ENCODE data around the gene TMIGD2.
A peak's percentile ranks its signal among the peaks of the same experiment; 100 is the strongest.
"Not testable (repeated sequence)": the region's sequence is repeated elsewhere in the genome, so short reads cannot be mapped to it uniquely, and the experiment has no call there.

The TMIGD2 gene

DNA sequence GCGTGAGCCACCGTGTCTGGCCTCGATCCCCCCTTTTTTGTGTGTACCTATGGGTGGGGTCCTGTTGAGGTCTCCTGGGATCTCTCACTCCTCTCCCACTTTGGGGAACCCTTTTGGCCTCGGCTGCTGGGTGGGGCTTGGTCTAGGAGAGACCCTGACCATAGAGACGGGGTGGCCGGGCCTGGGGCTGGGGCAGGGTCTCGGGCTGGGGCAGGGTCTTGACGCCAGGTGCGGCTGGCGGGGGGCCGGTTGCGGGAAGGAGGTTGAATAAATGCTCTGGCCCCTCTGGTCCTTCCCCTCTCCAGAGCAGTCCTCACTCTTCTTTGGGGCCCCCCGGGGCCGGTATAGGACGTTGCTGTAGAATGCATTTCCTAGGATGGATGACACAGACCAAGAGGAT, 9.7 kb downstream of the TMIGD2 start:
- H3K36me3 Mint-ChIP-seq: no peaks in the 10 kb centered on the region
- no peaks in the 10 kb centered on the region for H3K27me3 Mint-ChIP-seq
- H3K9me3 Mint-ChIP-seq (ENCODE audit: low read depth): no peaks in the 10 kb centered on the region
- H3K27ac Mint-ChIP-seq: no peak overlapping the region
- no peak overlapping the region for H3K4me3 Mint-ChIP-seq
- H3K4me1 Mint-ChIP-seq (ENCODE audit: low read depth): peaks cover 6% of the 10 kb centered on the region

DNA sequence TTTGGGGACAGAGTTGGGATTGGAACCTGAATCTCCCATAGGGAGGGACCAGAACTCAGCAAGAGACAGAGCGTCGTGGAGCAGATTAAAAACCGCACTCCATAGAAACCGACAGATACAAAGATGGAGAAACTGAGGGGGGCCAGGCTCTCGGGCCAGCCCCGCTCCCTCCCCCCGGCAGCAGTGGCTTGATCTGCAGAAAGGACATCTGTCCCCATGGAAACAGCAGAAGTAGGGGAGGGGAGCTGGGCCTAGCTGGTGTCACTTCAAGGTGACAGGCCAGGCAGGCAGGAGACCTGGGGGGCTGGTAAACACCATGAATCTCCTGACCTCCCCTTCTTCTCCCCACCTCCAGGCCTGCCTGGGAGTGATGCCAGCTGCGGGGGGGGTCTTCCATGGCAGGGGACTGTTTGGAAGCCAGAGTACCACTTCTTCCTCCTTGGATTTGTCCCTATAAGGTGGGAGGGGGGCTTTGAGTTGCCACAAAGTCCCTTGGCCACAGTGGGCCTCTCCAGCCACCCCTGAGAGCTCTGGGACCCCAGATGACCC, 10.9 kb downstream of the TMIGD2 start:
- H3K4me3 Mint-ChIP-seq: no peak overlapping the region
- H3K36me3 Mint-ChIP-seq: no peaks in the 10 kb centered on the region
- no peaks in the 10 kb centered on the region for H3K4me1 Mint-ChIP-seq (ENCODE audit: low read depth)
- no peaks in the 10 kb centered on the region for H3K9me3 Mint-ChIP-seq (ENCODE audit: low read depth)
- H3K27me3 Mint-ChIP-seq: no peaks in the 10 kb centered on the region
- H3K27ac Mint-ChIP-seq: no peak overlapping the region

DNA sequence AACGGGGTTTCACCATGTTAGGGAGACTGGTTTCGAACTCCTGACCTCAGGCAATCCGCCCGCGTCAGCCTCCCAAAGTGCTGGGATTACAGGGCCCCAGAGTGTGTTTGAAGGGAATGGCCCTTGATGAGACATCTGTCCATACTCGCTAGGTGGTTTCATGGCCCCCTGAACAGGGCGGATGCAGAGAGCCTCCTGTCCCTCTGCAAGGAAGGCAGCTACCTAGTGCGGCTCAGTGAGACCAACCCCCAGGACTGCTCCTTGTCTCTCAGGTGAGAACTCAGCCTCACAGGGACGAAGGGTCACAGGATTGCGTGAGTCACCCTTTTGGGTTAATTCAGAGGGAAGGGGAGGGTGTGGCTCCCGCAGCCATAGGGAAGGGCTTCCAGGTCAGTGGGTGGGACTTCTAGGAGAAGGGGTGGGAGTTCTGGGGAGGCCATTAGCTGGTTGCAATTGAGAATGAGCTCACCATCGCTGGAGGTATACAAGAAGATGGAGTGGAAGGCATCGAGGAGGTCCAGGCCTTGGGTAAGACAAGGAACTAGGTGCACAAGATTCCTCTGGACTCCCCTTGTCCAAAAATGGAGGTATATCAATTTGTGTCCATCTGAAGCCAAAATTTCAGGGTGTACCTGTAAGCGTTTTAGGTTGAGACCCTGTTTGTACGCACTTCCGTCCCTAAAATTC, 14.0 kb downstream of the TMIGD2 start:
- Mint-ChIP-seq H3K4me3 (no peak overlapping the region), H3K9me3 (ENCODE audit: low read depth) (no peaks in the 10 kb centered on the region), H3K36me3 (no peaks in the 10 kb centered on the region), H3K27me3 (no peaks in the 10 kb centered on the region), H3K27ac (no peak overlapping the region), H3K4me1 (ENCODE audit: low read depth) (no peaks in the 10 kb centered on the region)

DNA sequence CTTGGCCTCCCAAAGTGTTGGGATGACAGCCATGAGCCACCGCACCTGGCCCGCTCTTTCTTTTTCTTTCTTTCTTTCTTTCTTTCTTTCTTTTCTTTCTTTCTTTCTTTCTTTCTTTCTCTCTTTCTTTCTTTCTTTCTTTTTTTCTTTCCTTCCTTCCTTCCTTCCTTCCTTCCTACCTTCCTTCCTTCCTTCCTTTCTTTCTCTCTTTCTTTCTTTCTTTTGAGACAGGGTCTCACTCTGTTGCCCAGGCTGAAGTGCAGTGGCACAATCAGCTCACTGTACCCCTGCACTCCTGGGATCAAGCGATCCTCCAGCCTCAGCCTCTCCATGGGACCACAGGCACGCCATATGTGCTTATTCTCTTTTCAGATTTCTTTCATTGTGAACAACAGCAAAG, 16.0 kb downstream of the TMIGD2 start:
- H3K4me3 Mint-ChIP-seq; H3K4me1 Mint-ChIP-seq (ENCODE audit: low read depth); H3K27ac Mint-ChIP-seq; H3K9me3 Mint-ChIP-seq (ENCODE audit: low read depth); H3K27me3 Mint-ChIP-seq; H3K36me3 Mint-ChIP-seq: not testable (repeated sequence)

DNA sequence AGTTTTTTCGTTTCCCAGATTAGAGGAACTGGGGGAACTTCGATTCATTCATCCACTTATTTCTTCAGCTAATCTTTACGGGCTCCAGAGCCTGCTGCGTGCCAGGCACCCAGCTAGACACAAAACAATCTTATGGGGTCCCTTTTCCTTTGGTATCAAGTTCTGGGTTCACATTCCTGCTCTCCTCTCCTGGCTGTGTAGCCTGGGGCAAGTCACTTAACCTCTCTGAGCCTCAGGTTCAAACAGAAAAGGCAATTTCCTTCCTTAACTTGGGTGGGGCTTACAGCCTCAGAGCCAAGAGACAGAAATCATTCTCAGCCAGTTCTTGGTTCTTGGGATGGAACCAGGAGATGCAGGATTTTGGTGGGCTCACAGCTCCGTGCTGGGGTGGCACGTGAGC, 17.2 kb downstream of the TMIGD2 start:
- H3K4me1 Mint-ChIP-seq (ENCODE audit: low read depth): no peaks in the 10 kb centered on the region
- H3K36me3 Mint-ChIP-seq: no peaks in the 10 kb centered on the region
- no peak overlapping the region for H3K4me3 Mint-ChIP-seq
- H3K27ac Mint-ChIP-seq: no peak overlapping the region
- no peaks in the 10 kb centered on the region for H3K9me3 Mint-ChIP-seq (ENCODE audit: low read depth)
- peaks cover 3% of the 10 kb centered on the region for H3K27me3 Mint-ChIP-seq

DNA sequence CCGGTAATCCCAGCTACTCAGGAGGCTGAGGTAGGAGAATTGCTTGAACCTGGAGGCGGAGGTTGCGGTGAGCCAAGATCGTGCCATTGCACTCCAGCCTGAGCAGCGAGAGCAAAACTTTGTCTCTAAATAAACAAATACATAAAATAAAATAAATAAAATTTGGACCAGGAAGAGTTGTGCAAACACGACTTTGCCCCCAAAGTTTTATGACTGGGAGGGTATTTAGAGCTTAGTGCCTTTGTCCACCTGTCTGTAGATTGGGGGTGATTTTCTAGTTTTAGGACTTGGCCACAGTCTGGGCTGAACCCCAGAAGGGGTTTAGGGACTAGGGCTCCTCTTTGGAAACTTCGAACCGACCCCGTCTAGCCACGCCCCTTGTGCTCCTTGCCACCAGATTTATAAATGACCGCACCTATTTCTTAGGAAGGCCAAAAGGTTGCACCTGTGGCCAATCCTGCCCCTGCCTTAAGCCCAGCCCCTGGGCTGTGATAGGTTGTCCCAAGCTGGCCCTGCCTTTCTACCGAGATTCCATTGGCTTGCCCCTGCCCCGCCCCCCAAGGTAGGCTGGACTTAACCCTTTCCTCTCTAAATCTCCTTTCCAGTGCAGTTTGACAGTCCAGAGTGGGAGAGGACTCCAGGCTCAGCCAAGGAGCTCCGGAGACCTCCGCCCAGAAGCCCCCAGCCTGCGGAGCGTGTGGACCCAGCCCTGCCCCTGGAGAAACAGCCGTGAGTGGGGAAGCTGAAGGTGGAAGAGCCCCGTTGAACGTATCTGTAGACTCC, 17.8 kb downstream of the TMIGD2 start:
- Mint-ChIP-seq H3K9me3 (ENCODE audit: low read depth) (no peaks in the 10 kb centered on the region), H3K27ac (no peak overlapping the region)

DNA sequence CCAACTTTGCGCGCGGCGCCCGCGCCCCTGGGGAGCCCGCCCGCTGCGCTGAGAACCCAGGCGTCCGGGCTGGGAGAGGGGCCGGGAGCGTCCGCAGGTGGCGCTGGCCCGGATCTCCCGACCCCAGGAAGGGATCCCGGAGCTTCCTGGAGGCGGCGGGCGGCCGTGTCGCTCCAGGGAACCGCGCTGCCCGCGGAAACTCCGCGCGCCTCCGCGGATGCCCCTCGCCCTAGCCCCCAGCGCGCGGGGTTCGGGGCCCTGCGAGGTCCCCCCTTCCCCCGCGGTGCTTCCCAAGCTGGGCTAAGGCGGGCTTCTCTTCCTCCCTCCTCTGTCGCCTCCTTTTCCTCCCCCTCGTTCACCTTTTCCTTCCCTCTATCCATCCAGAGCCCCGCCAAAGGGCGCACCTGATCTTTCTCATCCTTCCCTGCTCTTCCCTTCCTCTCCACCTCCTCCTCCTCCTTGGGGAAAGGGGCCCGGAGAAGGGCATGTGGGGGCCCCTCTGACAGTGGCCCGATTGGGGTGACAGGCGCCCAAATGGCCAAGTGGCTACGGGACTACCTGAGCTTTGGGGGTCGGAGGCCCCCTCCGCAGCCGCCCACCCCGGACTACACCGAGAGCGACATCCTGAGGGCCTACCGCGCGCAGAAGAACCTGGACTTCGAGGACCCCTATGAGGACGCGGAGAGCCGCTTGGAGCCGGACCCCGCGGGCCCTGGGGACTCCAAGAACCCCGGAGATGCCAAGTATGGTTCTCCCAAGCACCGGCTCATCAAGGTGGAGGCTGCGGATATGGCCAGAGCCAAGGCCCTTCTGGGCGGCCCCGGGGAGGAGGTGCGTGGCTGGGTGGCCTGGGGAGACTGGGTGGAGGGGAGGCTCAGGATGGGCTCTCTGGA, 22.4 kb downstream of the TMIGD2 start:
- Mint-ChIP-seq H3K4me1 (ENCODE audit: low read depth) (peaks cover 7% of the 10 kb centered on the region), H3K4me3 (peak overlapping the region; percentile 63), H3K36me3 (no peaks in the 10 kb centered on the region), H3K27ac (no peak overlapping the region), H3K27me3 (peaks cover 3% of the 10 kb centered on the region), H3K9me3 (ENCODE audit: low read depth) (no peaks in the 10 kb centered on the region)

More for the DNA sequence above, 17.8 kb downstream of the TMIGD2 start:
- Mint-ChIP-seq H3K4me3 (no peak overlapping the region), H3K36me3 (no peaks in the 10 kb centered on the region), H3K27me3 (peaks cover 3% of the 10 kb centered on the region), H3K4me1 (ENCODE audit: low read depth) (peaks cover 2% of the 10 kb centered on the region)

DNA sequence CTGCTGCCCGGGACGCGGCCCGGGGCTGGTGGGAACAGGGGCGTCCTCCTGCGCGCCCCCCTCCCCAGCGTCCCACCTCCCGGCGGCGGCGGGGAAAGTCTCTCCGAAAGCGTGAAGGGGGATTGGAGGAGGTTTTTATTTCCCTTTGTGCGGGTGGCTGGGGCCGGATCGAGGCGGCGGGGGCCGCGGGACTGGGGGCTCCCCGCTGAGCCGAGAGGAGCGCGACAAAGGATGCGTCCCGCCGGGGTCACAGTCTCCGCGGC, 23.0 kb downstream of the TMIGD2 start:
- Mint-ChIP-seq H3K9me3 (ENCODE audit: low read depth) (no peaks in the 10 kb centered on the region), H3K27me3 (peaks cover 3% of the 10 kb centered on the region), H3K36me3 (no peaks in the 10 kb centered on the region), H3K4me3 (no peak overlapping the region), H3K4me1 (ENCODE audit: low read depth) (peaks cover 7% of the 10 kb centered on the region), H3K27ac (no peak overlapping the region)

DNA sequence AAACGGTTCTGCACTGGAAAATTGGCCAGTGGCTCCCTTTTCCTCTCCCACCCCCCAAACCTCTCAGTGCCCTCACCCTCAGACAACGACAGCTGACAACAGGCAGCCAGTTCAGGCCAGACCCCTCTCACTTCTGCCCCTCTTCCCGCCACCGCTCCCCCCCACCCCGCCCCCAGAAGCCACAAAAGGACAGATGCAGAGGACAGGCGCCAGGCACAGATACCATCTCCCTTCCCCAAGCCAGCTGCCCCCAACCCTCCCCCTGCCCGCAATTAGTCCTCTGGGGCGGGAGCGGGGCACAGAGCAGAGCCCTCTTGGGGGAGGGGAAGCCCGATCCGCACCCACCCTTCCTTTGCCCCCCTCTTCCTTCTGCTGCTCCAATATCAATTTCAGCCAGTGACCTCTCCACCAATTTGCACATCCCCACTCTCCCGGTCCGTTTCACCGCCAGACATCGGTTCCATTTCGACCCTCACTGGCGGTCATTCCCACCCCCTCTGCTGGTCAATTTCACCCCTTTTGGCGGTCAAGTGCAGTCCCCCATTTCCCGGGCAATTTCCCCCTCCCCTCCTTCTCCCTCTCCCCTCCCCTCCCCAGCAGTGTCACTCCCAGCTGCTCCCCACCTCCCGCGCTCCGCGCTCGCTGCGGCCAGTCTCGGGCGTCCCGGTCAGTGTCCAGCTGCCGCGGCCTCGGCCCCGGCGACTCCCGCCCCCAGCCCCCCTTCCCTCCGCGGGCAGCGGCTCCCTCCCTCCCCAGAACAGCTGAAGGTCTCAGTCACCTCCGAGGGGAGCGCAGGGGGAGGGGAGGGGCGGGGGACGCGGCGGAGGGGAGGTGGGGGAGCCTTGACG, 23.5 kb downstream of the TMIGD2 start, which contains the start of gene SHD:
Gene SHD (plus strand): TSS at position 848 of the 848 bp plus-strand sequence. CDS start 798 bp downstream, outside the sequence.
- H3K9me3 Mint-ChIP-seq (ENCODE audit: low read depth): no peaks in the 10 kb centered on the region
- peaks cover 3% of the 10 kb centered on the region for H3K27me3 Mint-ChIP-seq
- H3K4me3 Mint-ChIP-seq: peak within 1 kb of the TSS; percentile 68
- H3K4me1 Mint-ChIP-seq (ENCODE audit: low read depth): peaks cover 7% of the 10 kb centered on the region
- H3K36me3 Mint-ChIP-seq: no peaks in the 10 kb centered on the region
- H3K27ac Mint-ChIP-seq: no peak within 1 kb of the TSS

DNA sequence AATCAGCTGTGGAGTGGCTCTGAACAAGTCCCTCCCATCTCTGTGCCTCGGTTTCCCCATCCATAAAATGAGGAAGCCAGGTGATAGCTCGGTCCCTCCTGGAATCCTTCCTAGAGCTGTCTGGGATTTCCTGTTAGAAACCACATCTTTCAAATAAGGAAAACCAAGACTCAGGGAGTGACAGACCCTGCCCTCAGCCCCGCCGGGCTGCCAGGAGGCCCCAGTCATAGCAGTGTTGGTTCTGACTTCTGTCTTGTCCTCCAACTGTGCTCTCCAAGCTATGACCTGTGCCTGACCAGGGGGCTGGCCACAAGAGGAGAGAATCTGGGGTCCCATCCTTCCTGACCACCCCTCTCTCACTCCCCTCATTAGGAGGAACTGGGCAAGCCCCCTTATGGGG, 24.2 kb downstream of the TMIGD2 start:
- Mint-ChIP-seq H3K36me3 (no peaks in the 10 kb centered on the region), H3K4me1 (ENCODE audit: low read depth) (peaks cover 7% of the 10 kb centered on the region), H3K27me3 (peaks cover 3% of the 10 kb centered on the region), H3K4me3 (no peak overlapping the region), H3K9me3 (ENCODE audit: low read depth) (no peaks in the 10 kb centered on the region), H3K27ac (no peak overlapping the region)

DNA sequence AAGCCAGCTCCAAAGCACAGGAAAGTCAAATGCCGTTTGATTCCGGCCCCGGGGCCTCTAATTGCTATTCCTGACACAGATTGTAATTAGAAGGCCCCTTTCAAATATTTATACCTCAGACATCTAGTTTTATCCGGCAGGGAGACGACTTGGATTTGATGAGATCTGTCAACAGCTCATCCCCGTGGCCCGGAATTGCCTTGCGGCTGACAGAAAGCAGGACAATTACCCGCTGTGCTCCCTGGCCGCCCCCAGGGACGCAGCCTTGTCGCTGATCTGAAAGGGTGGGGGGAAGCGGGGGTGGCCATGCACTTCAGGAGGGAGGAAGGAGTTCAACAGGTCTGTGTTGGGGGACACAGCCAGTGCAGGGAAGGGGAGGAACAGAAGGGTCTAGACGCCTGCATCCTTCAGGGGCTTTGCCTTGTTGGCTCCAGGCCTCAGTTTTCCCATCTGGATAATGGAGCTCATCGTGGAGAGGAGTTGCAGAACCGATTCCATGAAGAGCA, 24.9 kb downstream of the TMIGD2 start:
- no peak overlapping the region for H3K27ac Mint-ChIP-seq
- H3K27me3 Mint-ChIP-seq: peaks cover 3% of the 10 kb centered on the region
- peaks cover 7% of the 10 kb centered on the region for H3K4me1 Mint-ChIP-seq (ENCODE audit: low read depth)
- H3K4me3 Mint-ChIP-seq: no peak overlapping the region
- H3K36me3 Mint-ChIP-seq: no peaks in the 10 kb centered on the region
- H3K9me3 Mint-ChIP-seq (ENCODE audit: low read depth): no peaks in the 10 kb centered on the region

DNA sequence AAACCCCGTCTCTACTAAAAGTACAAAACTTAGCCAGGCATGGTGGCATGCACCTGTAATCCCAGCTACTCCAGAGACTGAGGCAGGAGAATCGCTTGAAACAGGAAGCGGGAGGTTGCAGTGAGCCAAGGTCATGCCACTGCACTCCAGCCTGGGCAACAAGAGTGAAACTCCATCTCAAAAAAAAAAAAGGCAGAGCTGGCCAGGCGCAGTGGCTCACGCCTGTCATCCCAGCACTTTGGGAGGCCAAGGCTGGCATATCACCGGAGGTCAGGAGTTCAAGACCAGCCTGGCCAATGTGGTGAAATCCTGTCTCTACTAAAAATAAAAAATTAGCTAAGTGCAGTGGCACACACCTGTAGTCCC, 27.9 kb downstream of the TMIGD2 start:
- not testable (repeated sequence) for H3K36me3 Mint-ChIP-seq; H3K27ac Mint-ChIP-seq; H3K4me3 Mint-ChIP-seq; H3K9me3 Mint-ChIP-seq (ENCODE audit: low read depth); H3K4me1 Mint-ChIP-seq (ENCODE audit: low read depth); H3K27me3 Mint-ChIP-seq

DNA sequence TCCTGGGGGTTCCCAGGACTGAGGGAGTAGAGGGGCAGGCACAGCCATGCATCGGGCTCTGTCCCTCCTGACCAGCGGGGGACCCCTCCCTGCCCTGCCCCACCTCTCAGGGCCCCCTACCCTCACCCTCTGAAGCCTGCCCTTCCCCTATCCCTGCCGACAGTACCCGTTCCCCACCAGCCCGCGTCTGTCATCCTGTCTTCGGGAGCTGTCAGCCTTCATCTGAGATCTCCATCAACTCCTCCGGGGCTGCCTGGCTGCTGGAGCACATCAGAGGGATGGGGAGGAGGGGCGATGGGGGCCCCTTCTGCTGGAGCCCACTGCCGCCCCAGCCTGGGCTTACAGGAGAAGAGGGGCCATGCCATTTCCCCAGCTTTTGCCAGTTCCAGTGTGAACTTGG, 29.3 kb downstream of the TMIGD2 start:
- no peak overlapping the region for H3K27ac Mint-ChIP-seq
- peaks cover 2% of the 10 kb centered on the region for H3K4me1 Mint-ChIP-seq (ENCODE audit: low read depth)
- no peaks in the 10 kb centered on the region for H3K9me3 Mint-ChIP-seq (ENCODE audit: low read depth)
- H3K36me3 Mint-ChIP-seq: no peaks in the 10 kb centered on the region
- H3K4me3 Mint-ChIP-seq: no peak overlapping the region
- no peaks in the 10 kb centered on the region for H3K27me3 Mint-ChIP-seq

DNA sequence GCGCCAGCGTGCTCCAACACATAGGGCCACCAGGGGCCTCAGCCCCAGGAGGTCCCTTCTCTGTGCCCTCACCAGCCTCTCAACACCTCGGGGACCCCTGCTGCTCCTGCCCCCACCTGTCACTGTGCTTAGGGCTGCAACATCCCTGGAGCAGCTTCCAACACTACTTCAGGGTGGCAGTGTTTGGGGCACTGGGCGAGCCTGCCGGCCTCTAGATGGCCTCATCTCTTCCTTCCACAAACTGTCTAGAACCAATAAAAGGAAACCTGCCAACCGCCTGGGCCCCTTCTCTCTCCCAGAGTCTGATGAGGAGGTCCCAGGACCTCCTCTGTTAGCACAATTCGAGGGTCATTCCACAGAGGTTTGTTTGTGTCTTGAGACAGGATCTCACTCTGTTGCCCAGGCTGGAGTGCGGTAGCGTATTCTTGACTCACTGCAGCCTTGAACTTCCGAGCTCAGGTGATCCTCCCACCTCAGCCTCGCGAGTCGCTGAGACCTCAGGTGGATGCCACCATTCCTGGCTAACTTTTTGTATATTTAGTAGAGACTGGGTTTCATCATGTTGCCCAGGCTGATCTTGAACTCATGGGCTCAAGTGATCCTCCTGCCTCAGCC, 33.3 kb downstream of the TMIGD2 start:
- no peak overlapping the region for H3K4me3 Mint-ChIP-seq
- peaks cover 19% of the 10 kb centered on the region for H3K4me1 Mint-ChIP-seq (ENCODE audit: low read depth)
- H3K36me3 Mint-ChIP-seq: peaks cover 7% of the 10 kb centered on the region
- no peaks in the 10 kb centered on the region for H3K9me3 Mint-ChIP-seq (ENCODE audit: low read depth)
- H3K27ac Mint-ChIP-seq: no peak overlapping the region
- H3K27me3 Mint-ChIP-seq: no peaks in the 10 kb centered on the region

Data from activated naive CD8-positive, alpha-beta T cell (primary cell).